ENCODE results near the gene ELOA.
"Not testable (repeated sequence)": the region's sequence is repeated elsewhere in the genome, so short reads cannot be mapped to it uniquely, and the experiment has no call there.

ELOA gene

DNA sequence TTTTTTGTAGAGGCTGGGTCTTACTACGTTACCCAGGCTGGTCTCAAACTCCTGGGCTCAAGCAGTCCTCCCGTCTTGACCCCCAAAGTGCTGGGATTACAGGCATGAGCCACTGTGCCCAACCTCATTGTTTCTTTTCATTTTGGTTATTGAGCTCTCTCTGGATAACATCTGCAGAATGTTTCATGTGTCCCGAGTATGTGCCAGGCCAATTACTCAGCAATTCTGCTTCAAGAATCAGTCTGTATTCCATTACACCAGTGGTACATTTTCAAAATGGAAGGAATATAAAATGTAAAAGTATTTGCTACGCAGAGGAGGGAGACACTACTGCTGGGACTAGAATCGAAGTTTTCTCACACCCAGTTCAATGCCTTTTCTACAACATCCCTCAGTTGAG lies 1.7 kb upstream of the ELOA start:
- no peak for DNase-seq

- DNase-seq = no peak
Observed at GRCh38 chr1:23742670-23743286, 493 bp upstream of the ELOA start.

- DNase-seq = no peak
Observed at GRCh38 chr1:23745515-23745914, 2.2 kb downstream of the ELOA start.

- DNase-seq = no peak
Observed at GRCh38 chr1:23748016-23748415, 4.7 kb downstream of the ELOA start.

DNA sequence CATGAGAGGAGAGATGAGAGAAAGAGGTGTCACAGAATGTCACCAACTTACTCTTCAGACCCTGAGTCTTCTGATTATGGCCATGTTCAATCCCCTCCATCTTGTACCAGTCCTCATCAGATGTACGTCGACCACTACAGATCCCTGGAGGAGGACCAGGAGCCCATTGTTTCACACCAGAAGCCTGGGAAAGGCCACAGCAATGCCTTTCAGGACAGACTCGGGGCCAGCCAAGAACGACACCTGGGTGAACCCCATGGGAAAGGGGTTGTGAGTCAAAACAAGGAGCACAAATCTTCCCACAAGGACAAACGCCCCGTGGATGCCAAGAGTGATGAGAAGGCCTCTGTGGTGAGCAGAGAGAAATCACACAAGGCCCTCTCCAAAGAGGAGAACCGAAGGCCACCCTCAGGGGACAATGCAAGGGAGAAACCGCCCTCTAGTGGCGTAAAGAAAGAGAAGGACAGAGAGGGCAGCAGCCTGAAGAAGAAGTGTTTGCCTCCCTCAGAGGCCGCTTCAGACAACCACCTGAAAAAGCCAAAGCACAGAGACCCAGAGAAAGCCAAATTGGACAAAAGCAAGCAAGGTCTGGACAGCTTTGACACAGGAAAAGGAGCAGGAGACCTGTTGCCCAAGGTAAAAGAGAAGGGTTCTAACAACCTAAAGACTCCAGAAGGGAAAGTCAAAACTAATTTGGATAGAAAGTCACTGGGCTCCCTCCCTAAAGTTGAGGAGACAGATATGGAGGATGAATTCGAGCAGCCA lies 8.0 kb downstream of the ELOA start:
- no peak for DNase-seq

GRCh38 chr1:23751815-23752200 lies 8.5 kb downstream of the ELOA start:
- DNase-seq = no peak

- DNase-seq = no peak
Observed at GRCh38 chr1:23752909-23753308, 9.6 kb downstream of the ELOA start.

DNA sequence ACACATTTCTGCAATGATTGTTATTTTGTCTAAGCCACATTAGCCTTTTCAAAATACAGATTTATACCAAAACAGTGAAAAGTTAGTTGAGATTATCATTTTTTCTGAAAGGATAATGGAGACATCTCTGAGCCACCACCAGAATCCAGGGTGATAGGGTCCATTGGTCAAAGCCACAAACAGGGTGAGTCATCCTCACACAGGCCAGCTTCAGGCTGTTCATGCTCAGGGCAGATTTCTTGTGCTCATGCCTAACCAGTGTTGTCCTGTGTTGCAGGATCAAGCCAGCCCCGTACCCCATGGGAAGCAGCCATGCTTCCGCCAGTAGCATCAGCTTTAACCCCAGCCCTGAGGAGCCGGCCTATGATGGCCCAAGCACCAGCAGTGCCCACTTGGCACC lies 13.4 kb downstream of the ELOA start:
- DNase-seq = no peak

- DNase-seq = no peak
Observed at GRCh38 chr1:23757812-23758211, 14.5 kb downstream of the ELOA start.

DNA sequence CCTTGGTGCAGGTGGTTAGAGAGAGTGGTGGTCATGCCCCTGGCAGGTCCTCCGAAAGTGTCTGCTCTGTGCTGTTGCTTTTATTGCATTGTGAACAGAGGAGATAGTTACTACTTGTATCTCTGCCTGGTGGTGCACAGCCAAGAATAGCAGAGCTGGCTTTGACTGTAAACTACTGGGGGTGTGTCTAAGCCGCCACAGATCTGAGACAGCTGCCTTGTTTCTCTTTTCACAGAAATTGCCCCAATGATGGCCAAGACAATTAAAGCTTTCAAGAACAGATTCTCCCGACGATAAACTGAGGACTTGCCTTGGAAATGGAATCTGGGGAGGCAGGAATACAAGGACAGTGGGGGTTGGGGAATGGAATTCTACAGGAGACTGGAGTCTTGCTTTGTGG lies 16.0 kb downstream of the ELOA start:
- DNase-seq = no peak

DNA sequence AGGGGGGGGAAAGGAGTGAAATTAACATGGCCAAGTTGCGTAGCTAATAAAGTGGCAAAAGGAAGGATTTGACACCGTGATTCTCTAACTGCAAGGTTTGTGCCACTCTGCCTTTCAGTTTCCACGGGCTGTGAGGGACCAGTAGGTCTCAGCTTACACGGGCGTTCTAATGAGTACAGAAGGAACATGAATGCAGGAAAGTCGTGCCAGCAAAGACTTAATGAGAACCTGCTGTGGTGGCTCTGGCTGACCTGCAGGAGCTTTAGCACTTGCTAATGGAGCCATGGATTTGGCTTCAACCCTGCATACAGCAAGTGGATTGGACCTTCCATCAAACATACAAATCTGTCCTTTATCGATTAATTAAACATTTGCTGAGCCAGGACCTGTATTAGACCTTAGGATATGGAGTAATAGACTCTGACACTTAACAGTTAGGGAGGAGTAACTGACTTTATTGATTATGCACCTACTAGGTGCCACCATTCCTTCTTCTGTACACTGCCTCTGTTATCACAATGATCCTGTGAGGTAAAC lies 19.8 kb downstream of the ELOA start:
- DNase-seq = no peak

- DNase-seq = no peak
Observed at GRCh38 chr1:23768733-23769132, 25.5 kb downstream of the ELOA start.

DNA sequence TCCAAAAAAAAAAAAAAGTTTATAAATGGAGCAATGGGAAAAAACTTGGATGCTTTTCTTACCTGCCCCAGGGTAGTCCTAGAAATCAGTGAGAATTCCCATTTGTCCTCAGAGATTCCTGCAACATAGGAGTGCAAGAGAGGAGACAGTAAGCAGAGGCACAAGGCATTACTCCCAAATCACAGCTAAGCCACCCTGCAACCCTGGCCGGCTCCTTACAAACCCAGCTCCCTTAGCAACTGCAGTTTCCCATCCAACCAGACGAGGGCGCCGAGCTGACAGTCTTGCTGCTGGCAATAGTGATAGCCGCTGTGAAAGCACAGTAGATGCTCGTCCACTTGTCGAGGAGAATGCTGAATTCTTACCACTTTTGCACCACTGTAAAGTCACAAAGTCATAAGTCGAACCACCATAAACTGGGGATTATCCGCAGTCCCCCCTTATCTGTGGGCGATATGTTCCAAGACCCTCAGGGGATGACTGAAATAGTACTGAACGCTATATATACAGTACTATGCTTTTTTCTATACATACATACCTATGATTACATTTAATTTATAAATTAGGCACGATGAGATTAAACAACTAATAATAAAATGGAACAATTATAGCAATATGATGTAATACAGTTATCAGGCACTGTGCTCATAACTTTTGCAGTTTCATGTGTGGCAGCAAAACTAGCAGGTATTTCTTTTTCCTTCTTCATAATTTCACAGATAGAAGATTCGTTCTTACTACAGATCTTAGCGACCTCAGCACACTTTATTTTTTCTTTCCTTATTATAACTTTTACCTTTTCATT lies 29.0 kb downstream of the ELOA start:
- DNase-seq = peak; percentile 20

- no peak for DNase-seq
Observed at GRCh38 chr1:23772854-23773242, 29.6 kb downstream of the ELOA start.

- DNase-seq = no peak
Observed at GRCh38 chr1:23774174-23774880, 31.1 kb downstream of the ELOA start.

- no peak for DNase-seq
Observed at GRCh38 chr1:23776217-23776616, 32.9 kb downstream of the ELOA start.

GRCh38 chr1:23777979-23778814 lies 34.9 kb downstream of the ELOA start, which contains the start of gene PITHD1:
Gene PITHD1 (plus strand): TSS chr1:23778418. CDS start chr1:23778516, 98 bp downstream.
- DNase-seq = peak; percentile 66

DNA sequence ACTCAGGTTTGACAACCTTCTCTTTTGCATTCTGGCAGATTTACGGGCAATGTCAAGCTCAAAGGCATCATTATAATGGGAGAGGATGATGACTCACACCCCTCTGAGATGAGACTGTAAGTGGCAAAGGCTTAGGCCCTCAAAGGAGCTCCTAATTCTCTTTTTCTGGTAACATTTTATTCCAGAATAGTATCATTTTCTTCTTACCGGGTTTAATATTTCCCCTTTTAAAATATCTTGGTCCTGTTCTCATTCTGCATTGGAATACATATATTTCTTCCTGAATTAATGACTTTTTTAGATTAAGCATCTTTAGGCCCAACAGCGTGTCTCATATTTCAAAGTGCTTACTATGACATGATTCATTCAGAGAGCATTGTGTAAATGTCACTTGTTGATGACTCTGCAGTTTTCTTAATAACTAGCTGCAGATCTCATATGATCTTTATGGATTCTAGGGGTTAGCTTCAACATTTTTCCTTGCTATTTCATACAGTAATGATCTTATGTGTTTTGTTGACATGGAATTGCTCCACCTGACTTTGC lies 36.6 kb downstream of the ELOA start:
- no peak for DNase-seq

DNA sequence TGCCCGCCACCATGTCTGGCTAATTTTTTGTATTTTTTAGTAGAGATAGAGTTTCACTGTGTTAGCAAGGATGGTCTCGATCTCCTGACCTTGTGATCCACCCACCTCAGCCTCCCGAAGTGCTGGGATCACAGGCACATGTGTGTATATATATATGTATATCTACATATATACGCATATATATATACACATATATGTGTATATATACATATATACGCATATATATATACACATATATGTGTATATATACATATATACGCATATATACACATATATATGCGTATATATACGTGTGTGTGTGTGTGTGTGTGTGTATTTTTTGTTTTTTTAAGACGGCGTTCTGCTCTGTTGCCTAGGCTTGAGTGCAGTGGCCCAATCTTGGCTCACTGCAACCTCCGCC lies 39.9 kb downstream of the ELOA start:
- DNase-seq = not testable (repeated sequence)

DNA sequence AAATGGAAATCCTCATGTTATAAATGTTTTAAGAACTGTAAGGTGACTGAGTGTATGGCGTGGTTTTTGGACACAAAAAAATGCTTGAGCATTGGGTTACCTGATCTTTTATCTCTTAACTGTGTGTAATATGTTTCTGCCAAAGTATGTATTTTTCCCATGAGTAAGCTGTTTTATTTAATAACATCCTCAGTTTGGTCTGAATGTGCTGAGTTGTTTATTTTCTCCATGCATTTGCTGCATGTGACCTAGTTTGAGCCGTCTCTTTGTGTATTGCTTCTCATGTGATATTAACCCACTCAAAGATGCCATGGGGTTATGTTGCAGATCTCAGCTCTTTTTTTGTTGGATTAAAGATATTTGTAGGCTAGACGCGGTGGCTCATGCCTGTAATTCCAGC lies 41.6 kb downstream of the ELOA start:
- no peak for DNase-seq

- DNase-seq = no peak
Observed at GRCh38 chr1:23787701-23788100, 44.4 kb downstream of the ELOA start.

DNA sequence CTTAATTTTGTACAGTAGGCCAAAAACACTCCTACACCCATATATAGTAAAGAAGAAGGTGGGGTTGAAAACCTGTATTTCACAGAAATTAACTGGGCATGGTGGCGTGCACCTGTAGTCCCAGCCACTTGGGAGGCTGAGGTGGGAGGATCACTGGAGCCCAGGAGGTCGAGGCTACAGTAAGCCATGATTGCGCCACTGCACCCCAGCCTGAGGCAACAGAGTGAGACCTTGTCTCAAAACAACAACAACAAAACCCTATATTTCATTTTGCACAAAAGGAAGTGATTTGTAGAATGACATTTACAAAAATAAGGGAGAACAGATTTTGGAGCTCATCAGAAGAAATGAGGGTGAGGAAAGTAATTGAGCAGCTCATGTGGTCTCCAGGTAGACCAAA lies 45.4 kb downstream of the ELOA start:
- no peak for DNase-seq
